Globus pallidus (tissue), 1 donor: ENCODE measurements around the gene CLCN6.

Experiments
- DNase-seq: peaks from one replicate; pipeline ENCODE4 v3.0.0-alpha.2; 2015; ENCODE audit warnings: low spot score

Gene CLCN6

DNA sequence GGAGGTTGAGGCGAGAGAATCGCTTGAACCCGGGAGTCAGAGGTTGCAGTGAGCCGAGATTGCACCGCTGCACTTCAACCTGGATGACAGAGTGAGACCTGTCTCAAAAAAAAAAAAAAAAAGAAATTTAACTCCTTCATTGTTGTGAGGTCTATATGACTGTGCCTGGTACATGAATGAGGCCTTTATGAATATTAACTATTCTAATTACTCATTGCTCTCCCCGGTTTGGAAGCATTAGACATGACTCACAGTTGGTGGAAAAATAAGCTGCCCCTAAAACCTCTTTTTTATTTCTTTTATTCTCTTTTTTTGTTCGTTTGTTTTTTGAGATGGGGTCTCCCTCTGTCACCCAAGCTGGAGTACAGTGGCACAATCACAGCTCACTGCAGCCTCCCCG, 49.4 kb downstream of the CLCN6 start:
- DNase-seq, result no peak

GRCh38 chr1:11856698-11857097, 50.7 kb downstream of the CLCN6 start:
- no peak for DNase-seq

GRCh38 chr1:11857164-11857851, 51.3 kb downstream of the CLCN6 start:
- no peak for DNase-seq

- DNase-seq, result no peak
Measured at GRCh38 chr1:11858158-11858557, 52.2 kb downstream of the CLCN6 start.

GRCh38 chr1:11858613-11858967, 52.6 kb downstream of the CLCN6 start, which contains the start of gene NPPB:
TSS of gene NPPB (minus strand) at chr1:11858945. CDS start at chr1:11858833, 112 bp downstream.
- no peak for DNase-seq

DNA sequence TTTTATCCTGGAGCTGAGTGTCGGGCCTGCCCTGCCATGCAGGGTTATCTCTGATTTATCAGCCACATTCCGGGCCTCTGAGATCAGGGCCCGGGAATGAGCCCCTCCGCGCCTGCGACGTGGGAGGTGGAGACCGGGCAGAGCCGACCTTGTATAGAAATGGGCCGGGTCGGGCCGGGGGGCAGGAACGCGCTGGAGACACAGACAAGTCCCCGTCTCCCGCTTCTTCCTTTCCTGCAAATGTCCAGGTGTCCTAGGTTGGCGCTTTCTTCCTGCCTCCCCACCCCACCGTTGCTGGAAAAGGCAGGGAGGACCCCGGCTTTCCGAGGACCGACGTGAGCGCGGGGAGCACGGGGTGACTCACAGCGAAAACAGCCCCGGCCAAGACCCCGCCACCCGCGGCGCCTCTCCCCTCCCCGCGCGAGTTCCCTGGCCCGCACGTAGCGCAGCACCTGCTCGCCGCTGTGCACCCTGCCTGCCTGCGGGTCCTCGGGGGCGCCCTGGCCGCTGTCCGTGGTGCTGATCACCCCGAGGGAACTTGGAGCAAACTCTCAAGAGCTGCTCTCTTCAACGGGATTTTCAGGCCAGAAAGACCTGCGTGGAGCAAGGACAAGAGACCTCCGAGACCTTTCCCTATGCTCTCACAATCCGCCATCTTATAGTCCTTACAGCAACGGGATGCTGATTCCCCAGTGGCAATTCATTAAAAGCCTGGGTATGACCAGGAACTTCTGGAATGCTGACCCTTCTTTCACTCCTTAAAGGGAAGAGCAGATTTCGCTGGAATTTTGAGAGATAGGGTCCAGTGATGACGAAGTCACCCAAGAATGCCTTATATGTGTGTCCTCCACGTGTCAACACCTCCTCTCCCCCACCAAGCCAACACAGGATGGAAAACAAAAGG, 53.2 kb downstream of the CLCN6 start:
- no peak for DNase-seq

GRCh38 chr1:11860083-11860482, 54.1 kb downstream of the CLCN6 start:
- DNase-seq, result no peak

DNA sequence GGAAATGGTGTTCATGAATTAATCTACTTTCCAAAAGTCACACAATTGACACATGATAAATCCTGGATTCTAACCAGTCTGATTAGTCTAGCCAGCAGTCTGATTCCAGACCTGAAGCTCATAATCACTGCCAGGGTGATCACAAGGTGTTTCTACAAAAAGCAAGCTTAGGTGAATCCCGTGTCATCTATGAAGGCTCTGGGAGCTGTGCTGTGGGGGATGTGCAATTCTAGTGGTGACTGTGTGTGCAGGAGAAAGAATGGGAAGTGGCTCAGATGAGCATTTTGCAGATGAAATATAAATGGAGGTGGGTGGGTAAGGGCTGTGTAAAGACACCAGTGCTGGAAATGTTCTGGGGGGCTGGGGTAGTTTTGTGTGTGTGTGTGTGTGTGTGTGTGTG, 54.6 kb downstream of the CLCN6 start:
- DNase-seq, result no peak

DNA sequence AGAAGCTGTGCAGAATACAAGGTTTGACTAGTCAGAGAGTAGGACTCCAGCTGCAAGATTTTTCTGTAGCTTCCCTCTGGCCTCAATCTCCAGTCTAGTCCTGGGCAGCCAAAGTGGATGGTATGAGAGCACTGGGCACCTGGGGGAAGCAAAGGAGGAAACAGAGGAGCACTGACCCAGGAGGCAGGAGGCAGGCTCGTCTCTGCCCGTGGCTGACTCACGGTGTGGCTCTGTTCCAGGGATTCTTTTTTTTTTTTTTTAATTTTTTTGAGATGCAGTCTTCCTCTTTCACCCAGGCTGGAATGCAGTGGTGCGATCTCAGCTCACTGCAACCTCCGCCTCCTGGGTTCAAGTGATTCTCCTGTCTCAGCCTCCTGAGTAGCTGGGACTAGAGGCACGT, 56.9 kb downstream of the CLCN6 start:
- no peak for DNase-seq

DNA sequence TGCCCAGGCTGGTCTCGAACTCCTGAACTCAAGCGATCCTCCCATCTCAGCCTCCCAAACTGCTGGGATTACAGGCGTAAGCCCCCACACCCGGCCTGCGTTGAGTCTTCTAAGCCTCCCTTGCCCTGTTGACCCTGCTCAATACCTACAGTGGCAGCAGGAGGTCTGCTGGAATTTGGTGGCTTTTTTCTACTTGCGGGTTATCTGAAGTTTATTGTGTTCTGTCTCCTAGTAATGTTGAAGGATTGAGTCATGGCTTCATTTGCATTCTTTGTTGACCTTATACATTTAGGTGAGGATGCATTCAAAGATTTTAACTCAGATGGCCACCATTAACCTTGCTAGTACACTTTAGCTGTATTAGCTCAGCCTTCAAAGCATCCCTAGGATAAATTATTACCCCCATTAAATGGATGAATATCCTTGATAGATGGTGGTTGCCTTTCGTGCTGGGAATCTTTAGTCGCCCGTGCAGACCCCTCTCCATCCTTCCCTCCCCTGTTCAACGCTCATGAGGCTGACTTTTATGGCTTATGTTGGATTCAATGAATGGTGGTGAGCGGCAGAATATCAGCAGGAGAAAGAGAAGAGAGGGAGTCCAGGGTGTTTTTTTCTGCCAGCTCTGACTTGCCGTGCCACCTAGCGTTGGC, 62.5 kb downstream of the CLCN6 start:
- DNase-seq, result no peak

- no peak for DNase-seq
Measured at GRCh38 chr1:11869104-11869503, 63.1 kb downstream of the CLCN6 start.

DNA sequence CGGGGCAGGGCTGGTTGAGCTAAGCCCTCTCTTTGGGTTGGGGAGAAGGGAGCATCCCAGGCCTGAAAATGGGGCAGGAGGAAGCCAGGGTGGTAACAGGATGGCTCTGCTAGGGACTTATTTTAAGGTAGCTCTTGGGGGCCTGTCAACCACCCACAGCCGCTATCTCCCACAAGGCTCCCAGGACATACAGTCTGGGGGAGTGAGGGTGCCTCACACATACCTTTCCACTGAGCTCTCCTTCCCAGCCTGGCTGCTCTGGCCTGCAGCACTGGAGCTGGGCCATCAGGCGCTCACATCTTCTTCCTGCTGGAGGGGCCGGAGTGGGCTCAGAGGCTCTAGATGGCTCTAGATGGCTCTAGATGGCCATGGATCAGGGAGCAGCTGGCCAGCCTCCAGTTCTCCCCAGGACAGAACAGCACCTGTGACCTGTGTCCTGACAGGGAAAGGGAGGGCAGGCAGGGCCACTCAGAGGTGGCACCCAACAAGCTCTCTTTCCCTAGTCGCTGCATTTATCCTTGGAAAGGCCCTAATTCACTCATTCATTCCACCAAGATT, 63.7 kb downstream of the CLCN6 start:
- no peak for DNase-seq

- DNase-seq, result no peak
Measured at GRCh38 chr1:11872545-11872944, 66.6 kb downstream of the CLCN6 start.

- no peak for DNase-seq
Measured at GRCh38 chr1:11873395-11874257, 67.6 kb downstream of the CLCN6 start.

DNA sequence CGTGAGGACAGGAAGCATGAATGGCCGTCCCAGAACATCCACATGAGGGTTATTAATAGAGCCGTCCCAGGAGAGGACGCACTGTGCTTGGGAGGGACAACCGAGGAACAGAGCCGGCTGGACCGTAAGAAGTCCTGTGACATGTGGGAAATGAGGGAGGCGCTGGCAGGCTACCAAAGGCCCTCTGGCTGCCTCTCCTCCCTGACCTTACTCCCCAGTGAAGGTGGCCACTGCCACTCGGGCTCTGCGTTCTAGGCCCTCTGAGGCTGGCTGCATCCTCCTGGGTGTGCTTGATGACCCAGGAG, 68.2 kb downstream of the CLCN6 start:
- no peak for DNase-seq

GRCh38 chr1:11874624-11875023, 68.6 kb downstream of the CLCN6 start:
- DNase-seq, result no peak

DNA sequence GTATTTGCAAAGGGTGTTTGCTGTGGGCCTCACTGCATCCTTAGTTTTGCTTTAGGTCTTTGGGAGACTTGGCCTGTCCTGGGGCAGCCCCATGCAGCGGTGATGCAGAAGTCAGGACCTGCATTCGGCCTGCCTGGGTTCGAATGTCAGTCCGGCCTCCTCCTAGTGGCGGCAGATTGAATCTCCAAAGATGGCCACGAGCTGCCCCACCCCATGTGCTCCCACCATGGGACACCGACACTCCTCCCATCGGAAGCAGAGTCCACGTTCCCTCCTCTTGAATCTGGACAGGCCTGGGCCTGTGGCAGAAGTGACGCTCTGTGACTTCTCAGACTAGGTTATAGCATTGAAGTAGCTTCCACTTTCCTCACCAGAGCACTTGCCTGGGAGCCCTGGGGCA, 69.1 kb downstream of the CLCN6 start:
- DNase-seq, result no peak

DNA sequence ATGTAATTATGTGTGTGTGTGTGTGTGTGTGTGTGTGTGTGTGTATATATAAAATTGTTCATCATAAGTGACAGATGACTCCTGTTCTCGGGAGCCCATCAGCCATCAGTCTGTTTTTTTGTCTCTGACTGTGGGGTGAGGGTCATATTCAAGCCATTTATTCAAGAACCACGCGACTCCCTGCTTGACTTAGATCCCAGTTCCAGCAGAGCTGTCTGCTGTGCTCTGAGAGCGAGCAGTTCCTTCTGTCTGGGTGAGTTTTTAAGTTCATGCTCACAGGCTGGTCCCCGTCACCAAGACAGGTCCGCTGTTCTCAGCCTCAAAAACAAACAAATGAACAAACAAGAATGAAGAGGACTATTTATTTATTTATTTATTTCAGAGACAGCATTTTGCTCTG, 71.1 kb downstream of the CLCN6 start:
- DNase-seq, result no peak

- DNase-seq, result no peak
Measured at GRCh38 chr1:11878081-11878890, 72.3 kb downstream of the CLCN6 start.

GRCh38 chr1:11878891-11879190, 72.8 kb downstream of the CLCN6 start:
- DNase-seq, result no peak
